GM18508 (cell line): Measurements from ENCODE around the gene HAND1.

Source experiments
- ATAC-seq: cut with Tn5 transposase; IDR thresholded peaks from one replicate; pipeline ENCODE4 v1.9.1; 2021; ENCODE audit warnings: moderate number of reproducible peaks; ENCODE audit not compliant: insufficient read depth, unreplicated experiment

Gene HAND1

DNA sequence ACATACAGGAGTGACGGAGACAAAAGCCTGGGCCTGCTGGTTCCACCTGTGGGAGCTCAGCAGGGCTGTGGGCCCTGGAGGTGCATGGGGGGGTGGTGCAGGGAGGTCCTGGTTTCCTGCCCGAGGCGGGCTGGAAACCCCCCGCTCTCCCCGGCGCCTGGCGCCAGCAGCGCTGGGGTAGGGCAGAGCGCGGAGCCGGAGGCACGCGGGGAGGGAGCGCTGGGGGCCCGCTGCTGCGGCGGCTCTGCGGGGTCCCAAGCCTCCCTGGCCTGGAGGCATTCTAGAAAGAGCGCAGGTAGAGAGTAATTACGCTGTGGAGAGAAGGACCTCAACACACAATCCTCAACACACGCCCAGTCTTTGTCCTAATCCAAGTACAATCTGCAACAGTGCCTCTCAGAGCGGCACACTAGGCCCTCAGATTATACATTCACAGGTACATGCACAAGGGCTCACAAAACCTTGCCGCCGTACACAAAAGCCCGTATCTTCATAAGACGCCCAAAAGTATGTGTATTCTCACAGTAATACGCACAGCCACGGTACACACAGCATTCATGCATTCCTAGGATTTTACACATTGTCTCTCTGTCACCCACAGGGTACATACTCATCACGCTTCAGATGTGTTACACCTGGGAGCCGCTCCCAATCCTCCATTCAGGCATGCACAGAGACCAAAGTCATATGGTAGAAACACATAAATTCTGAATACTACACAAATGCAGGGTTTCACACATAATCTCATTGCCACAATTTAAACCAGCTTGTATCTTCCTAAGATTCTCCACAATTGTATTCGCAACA, 2.1 kb upstream of the HAND1 start:
- no peak for ATAC-seq

DNA sequence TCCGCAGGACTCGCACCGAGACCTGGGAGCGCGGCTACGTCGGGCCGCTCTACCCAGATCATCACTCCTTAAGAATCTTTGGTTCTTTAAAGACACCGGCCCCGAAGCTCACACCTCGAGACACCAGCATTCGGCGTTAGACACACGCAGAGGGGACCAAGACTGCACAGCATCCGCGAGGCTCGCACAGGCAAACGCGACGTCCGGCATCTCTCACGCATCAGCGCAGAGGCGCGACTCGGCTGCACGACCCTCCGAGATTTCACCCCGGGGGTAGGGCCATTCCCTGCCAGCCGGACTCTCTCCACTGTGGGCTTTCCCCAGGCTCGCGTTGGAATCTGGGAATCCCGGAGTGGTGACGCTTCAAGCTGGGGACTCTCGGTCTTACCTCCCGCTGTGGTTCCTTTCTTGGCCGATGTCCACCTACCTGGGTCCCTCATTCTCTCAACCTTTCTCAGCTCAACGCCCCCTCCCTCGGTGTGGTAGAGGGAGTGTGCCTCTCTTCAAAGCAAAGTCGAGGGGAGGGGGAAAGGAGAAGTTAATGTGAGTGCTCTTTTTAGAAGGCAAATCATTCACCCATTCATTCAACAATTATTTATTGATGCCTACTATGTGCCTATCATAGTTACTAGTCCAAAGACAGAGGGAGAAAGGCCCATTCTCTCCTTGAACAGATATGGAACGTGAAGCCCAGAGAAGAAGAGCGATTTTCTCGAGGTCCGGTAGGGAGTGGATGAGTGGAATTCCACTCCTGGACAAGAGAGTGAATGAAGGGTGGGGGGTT, 1.3 kb upstream of the HAND1 start:
- no peak for ATAC-seq

DNA sequence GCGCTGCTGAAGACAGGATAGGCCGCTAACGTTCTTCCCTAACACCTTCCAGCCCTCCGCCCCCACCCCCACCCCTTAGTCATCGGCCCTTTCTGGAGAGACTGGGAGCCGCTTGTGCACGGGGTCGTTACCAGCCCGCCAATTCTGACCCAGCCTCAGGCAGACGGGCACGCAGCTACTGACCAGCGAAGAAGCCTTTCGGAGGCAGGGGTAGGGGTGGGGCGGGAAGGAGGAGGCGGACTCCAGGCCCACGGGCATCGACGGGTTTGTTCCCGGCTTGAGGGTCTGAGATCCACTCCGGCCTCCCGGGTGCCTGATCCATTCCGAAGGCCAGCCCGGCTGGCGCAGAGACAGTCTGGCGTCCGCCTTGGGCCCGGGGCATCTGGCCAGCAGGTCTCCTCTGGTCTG, 729 bp upstream of the HAND1 start:
- ATAC-seq, result no peak

DNA sequence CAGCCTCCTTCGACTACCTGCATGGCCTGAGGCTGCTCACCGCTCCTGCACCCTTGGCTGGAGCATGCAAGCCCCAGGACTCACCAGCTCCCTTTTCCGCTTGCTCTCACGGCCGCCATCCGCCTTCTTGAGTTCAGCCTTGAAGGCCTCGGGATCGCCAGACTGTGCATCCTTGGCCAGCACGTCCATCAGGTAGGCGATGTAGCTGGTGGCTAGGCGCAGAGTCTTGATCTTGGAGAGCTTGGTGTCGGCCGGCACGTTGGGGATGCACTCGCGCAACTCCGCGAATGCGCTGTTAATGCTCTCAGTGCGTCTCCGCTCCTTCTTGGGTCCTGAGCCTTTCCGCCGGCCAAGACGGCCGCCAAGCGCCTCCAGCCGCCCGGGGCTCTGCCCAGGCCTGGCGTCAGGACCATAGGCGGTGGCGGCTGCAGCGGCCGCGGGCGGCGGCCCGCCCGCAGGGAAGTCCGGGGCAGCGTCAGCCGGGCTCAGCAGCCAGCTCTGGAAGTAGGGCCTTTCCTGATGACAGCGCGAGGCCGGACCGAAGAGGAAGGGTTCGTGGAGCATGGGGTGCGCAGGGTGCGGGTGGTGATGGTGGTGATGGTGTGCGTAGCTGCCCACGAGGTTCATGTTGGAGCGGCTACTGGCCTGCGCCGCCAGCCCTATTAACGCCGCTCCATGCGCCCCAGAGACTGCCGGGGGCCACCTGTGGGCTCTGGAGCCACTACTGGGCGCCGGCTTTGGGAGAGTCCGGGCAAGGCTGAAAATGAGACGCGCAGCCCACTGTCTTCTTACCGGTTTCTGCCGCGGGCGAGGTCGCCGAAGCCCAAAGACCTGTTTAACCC, 424 bp downstream of the HAND1 start:
- no peak for ATAC-seq

DNA sequence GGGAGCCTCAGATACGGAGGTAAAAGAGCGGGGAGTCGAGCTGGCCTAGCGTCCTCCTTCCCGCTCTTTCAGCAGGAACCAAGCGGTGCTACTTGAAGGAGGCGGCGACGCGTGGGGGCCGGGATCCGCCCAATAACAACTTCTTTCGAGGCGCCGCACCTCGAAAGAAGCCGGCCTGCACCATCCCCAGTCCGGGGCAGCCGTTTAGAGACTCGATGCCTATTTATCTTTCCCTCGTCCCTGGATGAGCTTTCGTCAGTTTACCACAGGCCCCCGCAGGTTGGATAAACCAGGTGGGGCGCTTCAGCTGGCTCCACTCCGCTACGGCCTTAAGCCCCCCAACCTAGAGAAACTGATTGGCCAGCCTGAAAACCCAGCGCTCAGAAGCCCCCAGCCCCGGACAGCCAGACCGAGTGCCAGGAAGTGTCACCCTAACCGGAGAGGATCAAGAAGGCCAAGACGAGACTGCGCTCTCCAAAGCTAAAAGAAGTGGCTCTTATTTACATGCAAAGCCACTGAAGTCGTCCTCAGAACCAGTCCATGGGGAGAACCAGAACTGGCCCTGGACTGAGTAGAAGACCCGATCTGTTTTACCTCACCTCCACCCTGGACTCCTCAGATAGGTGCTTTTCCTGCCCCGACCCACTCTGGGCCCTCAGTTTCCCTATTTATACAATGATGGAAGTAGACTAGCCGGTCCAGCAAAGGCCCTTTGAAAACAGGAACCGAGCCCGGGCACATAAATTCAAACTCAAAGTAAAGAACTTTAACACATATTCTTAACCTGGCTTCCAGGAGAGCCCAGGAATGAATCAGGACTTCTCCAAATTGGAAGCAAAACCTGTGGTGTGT, 1.4 kb downstream of the HAND1 start:
- no peak for ATAC-seq

DNA sequence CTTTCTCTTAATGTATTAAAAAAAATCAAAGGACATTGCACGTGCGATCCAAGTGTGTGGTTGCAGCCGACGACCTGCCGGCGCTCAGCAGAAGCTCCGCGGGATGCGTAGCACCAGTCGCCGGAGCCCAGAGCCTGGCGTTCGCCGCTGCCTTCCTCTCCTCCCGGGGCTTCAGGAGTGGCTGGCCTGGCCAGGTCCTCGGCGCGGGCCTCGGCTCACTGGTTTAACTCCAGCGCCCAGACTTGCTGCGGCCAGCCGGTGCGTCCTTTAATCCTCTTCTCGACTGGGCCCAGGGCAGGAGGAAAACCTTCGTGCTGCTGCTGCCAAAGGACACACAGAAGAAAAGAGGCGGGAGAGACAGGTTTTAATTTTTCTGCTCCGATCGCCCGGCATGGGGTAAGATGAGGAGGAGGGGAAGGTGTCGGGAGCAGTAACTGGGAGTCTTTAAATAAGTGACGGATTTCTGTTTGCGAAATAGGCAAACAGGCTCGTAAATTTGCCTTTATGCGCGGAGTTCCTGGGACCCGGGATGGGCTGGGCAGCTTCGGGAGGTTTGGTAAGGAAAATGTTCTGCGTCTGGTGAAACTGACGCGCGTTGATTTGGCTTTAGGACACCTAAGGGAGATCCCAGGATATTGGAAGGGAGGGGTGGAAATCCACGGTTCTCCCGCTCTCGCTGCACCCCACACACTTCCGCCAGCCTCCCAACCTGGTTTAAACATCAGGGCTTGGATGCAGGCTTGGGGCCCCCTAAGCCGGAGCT, 2.3 kb downstream of the HAND1 start:
- no peak for ATAC-seq

DNA sequence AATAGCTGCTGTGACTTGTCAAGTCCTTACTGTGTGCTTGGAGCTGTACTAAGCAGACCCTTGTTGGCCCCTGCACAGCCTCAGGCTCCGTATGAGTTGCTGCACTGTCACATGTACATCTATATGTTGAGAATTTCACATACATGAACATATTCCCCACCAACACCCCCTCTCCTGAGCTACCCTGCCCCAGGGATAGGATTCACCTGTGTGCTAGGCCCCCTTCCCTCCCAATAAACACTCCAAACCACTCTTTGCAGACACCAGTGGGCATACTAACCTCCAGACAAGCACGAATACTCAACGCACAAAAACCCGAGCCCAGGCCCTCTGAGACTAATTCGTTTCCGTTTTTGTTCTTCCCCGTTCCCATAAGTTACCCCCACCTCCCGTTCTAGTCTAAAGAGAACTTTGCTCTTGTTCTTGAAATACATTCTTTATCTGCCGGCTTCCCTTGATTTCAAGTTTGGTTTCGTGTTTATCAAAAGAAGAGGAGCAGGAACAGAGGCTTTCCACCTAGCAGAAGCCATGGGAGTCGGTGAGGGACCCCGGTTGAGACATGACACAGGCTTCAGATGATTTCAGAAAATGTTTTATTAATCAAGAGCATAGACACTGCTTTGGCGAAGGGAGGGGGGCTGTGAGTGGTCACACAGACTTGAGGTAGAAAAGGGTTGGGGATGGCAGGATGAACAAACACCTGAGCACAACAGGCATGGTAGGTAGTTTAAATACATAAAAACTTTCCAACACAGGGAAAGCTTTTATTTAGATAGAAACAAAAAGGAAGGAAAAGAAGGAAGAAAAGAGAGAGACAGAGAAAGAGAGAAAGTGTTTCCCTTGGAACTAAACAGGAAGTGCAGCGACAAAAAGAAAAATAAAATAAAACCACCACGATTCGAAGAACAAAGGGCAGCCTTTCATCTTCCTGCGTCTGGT, 3.4 kb downstream of the HAND1 start:
- no peak for ATAC-seq

DNA sequence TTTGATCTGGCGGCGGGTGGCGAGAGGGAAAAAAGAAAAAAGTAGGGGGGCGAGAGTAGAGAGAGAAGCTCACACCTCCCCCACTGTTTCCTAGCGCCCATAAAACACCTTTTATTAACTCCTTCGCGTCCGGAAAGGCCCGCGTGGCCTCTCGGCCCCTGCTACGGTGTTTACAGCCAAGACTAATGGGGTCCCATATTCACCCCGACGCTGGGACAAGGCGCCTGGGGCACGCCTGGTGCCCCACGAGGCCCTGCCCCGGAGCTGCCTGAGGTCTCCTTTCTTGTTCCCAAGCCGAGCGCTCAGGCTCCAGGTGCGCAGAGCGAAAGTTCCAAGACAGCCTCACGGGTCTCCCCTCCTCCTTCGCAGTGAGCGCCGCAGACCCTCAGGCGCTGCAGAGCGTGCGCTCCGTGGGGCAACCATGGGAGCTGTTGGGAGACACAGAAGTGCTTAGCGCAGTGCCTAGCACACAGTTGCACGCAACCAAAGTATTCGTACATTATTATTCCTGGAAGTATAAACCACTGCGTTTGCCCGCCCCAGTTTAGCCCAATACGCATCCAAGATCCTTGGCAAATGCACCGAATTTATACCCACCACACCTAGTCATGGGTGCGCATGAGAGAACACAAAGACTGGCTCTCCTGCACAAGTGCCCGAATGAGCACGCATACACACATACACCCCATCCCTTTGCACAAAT, 4.3 kb downstream of the HAND1 start:
- no peak for ATAC-seq

DNA sequence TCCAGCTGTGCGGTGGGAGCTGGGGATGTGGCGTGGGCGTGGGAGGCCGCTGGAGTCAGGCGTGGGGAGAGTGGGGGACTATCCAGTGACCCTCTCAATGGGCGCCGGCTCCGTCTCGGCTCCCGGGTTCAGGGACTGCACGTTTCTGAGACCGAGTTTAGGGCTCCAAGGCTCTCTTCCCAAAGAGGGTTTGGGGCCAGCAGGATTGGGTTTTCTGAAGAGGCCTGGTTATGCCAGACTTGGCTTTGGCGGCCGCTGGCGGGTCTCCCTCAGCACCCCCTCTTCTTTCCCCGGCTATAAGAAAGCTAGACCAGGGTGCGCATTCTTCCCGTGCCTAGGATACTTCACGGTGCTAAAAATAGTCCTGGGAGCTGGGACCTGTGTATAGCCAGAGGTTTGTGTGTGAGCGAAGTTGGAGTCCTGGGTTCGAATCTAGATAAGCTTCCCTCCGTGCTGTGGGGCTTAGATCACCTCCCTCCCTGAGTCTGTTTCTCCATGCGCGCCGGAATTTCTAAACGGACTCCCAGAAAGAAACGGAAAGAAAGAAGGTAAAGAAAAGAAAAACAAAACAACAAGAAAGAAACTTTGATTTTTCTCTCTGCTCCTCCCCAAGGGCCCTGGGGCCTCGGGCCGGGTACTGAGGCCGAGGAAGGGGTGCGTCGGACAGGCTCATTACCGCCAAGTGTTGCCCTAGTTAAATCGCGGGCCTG, 5.0 kb downstream of the HAND1 start:
- no peak for ATAC-seq

DNA sequence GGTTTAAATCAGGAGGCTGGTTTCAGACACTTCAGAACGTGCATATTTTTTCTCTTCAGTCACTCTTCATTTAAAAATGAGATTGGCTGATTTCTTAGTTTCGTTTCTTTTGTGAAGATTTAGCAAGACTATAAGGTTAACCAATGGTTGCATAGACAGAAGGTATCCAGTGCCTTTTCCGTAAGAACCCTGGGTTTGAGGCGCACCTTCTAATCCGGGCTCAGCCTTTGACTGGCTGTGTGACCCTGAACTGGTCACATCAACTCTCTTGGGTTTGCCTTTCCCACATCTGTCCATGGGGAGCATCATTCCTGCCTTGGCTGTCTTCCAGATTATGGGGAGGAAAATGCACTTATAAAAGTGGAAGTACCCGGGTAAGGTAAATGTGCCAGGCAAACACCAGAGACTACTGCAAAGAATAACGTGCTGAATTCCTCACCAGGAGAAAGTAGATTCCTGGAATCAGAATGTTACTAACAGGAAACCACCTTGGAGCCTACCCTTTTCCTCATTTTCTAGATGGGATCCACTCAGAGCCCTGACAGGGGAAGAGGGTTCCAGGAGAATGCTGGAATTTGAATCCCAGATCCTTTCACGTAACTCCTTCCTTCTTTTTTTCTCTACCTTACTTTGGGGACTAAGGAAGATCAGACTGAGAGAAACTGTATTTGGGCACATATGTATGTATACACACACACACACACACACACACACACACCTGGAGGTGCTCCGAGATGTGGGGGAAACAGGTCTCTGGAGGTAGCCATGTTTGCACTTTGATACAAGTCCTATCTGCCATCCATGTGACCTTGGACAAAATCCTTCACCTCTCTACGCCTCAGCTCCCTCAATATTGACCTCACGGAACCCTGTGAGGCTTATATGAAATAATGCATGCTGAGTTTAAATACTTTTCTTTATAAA, 6.8 kb downstream of the HAND1 start:
- no peak for ATAC-seq

DNA sequence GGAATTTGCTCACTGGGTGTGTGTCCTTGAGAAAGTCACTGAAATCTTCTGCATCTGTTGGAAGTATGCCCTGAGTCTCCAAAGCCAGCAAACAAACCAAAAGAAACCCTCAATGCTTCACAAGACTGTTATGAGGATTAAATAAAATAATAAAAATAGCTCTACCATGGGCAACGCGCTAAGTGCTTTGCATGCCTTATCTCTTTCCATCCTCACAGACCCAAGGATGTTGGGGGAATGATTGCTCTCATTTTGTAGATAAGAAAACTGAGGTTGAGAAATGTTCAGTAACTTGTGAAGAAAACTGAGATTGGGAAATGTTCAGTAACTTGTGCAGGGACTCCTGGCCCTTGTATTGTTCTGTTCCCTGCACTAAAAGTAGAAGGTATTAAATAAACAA, 7.9 kb downstream of the HAND1 start:
- no peak for ATAC-seq

DNA sequence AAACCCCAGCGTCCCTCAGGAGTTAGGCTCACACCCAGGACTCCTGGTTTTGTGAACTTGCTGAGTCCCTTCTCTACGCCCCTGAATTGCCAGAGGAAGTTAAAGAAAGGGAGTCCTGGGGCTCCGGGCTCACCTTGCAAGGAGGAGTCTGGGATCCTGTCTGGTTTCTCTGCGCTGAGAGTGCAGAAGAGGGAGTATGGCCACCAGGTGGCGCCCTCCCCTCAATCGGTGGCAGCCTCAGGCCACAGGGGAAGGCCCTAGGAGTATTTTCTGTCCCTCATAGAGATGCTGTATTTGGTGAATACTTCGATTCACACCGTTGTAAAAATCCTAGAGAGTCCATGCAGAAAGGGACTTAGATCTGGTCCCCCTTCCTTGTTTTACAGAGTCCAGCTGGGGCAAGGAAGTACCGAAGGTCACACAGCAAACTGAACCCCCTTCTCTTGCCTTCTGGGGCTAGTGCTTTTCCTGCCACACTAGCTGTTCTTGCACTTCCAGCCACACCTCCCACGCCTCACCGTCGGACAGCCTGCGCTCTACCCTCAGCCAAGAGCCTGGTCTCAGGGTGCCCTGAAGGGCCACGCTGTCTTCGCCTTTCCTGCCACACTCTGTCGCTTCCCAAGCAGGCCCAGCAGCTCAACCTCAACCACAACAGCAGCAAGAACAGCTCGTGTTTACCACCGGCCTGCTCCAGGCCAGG, 10.2 kb downstream of the HAND1 start:
- peak; percentile 90 for ATAC-seq

DNA sequence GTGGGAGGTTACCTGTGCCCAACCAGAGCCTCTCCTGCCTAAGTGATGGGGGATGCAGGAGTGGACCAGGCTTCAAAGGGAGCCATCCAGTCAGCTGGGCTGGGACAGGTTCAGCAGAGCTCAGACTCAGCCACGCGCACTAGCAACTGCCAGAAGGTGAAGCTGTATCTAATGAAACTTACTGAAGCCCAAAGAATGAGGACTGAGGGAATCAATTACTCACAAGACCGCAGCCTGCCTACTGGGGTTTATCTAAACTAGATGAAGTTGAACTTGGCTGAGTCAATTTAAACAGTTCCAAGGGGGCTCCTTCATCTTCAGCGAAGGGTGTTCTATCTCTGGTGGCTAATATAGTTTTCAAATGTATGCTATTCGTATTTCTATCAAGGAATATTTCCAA, 11.4 kb downstream of the HAND1 start:
- no peak for ATAC-seq

DNA sequence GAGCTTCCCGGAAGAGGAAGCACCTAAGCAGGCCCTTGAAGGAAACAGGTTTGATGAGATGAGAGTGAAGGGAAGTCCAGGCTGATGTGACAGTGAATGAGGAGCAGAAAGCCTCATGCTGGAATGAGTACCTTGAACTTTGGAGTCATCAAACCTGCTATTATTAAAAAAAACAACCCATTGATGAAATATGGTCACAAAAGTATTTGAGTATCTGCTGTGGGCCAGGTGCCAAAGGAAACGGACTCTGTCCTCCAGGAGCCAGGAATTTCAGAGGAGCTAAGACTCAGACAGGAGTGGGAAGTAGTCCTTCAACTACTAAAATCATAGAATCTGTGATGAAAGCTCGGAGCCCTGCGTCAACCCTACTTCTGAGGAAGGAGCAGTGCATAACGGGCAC, 11.9 kb downstream of the HAND1 start:
- no peak for ATAC-seq

DNA sequence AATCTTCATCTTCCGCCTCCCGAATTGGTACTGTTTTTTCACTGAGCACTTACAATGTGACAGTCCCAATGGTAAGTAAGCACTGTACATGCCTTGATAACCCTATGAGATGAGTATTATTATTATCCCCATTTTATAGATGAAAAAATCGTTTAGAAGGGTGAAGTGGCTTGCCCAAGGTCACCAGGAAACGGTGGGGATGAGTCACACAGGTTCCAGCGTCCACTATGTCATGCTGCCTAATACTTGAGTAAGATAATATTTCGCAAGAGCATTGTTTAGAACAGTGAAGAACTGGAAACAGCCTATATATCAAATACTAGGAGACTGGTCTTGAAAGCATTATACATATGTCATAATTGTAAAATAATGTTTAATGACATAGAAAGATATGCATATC, 12.9 kb downstream of the HAND1 start:
- ATAC-seq, result no peak
